Thymus (tissue), 11 donors: Measurements from ENCODE around the gene GPHN. TPM values are rescaled to one million over a fixed set of nuclear protein-coding genes. Genes with fewer than 3 reads are reported as not detected.

ENCODE experiments used
- DNase-seq, 9 donors: peaks; one replicate each; pipeline ENCODE4 v3.0.0-alpha.2; 2013; ENCODE audit warnings: low spot score in 9 of 9, low read depth in 6 of 9, missing footprints in 1 of 9
- H3K27ac ChIP-seq, 2 donors: one replicate each; pipeline ENCODE4 v1.5.1; 2013; ENCODE audit warnings: control low read depth in 1 of 2, low read depth in 1 of 2, low read length in 1 of 2, mild to moderate bottlenecking in 1 of 2, moderate library complexity in 1 of 2
- H3K27me3 ChIP-seq, 2 donors: one replicate each; pipeline ENCODE4 v1.5.1; 2013; ENCODE audit warnings: low read length in 1 of 2; ENCODE audit not compliant: control insufficient read depth in 2 of 2, insufficient read depth in 1 of 2
- H3K36me3 ChIP-seq, 2 donors: one replicate each; pipeline ENCODE4 v1.5.1; 2013; ENCODE audit warnings: low read length in 1 of 2, mild to moderate bottlenecking in 1 of 2, moderate library complexity in 1 of 2; ENCODE audit not compliant: control insufficient read depth in 2 of 2, insufficient read depth in 2 of 2
- H3K4me1 ChIP-seq, 2 donors: one replicate each; pipeline ENCODE4 v1.5.1; 2013; ENCODE audit warnings: low read length in 2 of 2; ENCODE audit not compliant: control insufficient read depth in 2 of 2, insufficient read depth in 2 of 2
- H3K4me3 ChIP-seq, 2 donors: one replicate each; pipeline ENCODE4 v1.5.1; 2013; ENCODE audit warnings: low read length in 2 of 2, control low read depth in 1 of 2, mild to moderate bottlenecking in 1 of 2
- H3K9me3 ChIP-seq, 2 donors: one replicate each; pipeline ENCODE4 v1.5.1; 2013; ENCODE audit warnings: low read length in 1 of 2, mild to moderate bottlenecking in 1 of 2; ENCODE audit not compliant: control insufficient read depth in 2 of 2, insufficient read depth in 1 of 2
- WGBS: extraction: QIAGEN DNeasy Blood & Tissue Kit; methylation state at CpG from one replicate; pipeline ENCODE4 v1.1.7; 2013; 5-methylcytosine and 5-hydroxymethylcytosine counted together
- polyA plus RNA-seq: library from polyadenylated mRNA; stranded (reverse); fragments of 200-250 nt; gene quantifications from one replicate; pipeline ENCODE4 v1.2.3, GENCODE V29; 2013
- total RNA-seq: library from RNA; stranded (reverse); fragments of 120-200 nt; gene quantifications from one replicate; pipeline ENCODE4 v1.2.4, GENCODE V29; 2013
- donor health status: healthy.

Gene GPHN
- total and polyA plus RNA-seq, 2 donors: 11.6 to 28.4 TPM

DNA sequence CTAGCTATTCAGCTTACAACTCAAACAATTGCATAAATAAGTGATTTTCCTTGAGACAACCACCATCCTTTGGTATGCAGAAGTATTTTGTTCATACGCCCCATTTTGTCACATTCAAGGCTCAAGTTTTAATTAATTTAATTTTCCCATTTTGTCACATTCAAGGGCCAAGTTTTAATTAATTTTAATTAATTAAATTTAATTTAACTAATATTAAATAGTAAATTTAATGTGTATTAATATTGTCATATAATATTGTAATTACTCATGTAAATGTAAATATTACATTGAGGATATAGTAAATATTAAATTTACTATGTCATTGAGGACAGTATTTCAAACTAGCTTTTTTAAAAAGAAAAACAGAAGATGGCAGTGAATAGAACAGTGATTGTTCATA, 464.5 kb downstream of the GPHN start:
- Histone ChIP-seq H3K27ac (no peak overlapping the region), H3K4me3 (no peak overlapping the region), H3K27me3 (no peaks in the 10 kb centered on the region), H3K9me3 (no peaks in the 10 kb centered on the region), H3K36me3 (no peaks in the 10 kb centered on the region), H3K4me1 (no peaks in the 10 kb centered on the region)
- WGBS: 97% methylated on average over 1 of the region's 1 CpG
- DNase-seq: no peak

- no peak overlapping the region for H3K27ac ChIP-seq
- DNase-seq: no peak
- H3K4me1 ChIP-seq: no peaks in the 10 kb centered on the region
These were observed 466.6 kb downstream of the GPHN start for GRCh38 chr14:66974397-66975025.

DNA sequence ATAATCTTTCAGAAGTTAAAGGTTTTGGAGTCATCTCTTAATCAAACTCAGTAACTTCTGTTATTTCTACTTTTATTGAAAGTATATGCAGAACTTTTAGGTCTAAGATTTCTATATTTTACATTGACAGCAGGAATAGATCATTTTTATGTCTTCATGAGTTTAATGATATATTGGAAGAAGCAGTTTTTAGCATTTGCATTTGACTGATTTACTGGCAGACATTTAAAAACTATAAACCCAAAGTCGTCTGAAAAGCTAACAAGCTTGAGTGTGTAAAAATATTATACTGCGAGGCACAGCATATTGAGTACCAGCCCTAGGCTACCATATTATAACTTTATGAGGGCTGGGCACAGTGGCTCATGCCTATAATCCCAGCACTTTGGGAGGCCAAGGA, 467.3 kb downstream of the GPHN start:
- H3K27me3 ChIP-seq: no peaks in the 10 kb centered on the region
- H3K27ac ChIP-seq: no peak overlapping the region
- DNase-seq: no peak
- H3K4me1 ChIP-seq: no peaks in the 10 kb centered on the region
- H3K9me3 ChIP-seq: no peaks in the 10 kb centered on the region
- no peaks in the 10 kb centered on the region for H3K36me3 ChIP-seq
- no peak overlapping the region for H3K4me3 ChIP-seq
- WGBS: 97% methylated on average over 2 of the region's 2 CpGs

More at GRCh38 chr14:66974397-66975025, 466.6 kb downstream of the GPHN start:
- no peaks in the 10 kb centered on the region for H3K27me3 ChIP-seq
- H3K36me3 ChIP-seq: no peaks in the 10 kb centered on the region
- H3K9me3 ChIP-seq: no peaks in the 10 kb centered on the region
- no peak overlapping the region for H3K4me3 ChIP-seq

GRCh38 chr14:66979101-66979974, 471.4 kb downstream of the GPHN start:
- H3K4me3 ChIP-seq: no peak overlapping the region
- H3K27ac ChIP-seq: no peak overlapping the region
- no peaks in the 10 kb centered on the region for H3K36me3 ChIP-seq
- H3K4me1 ChIP-seq: no peaks in the 10 kb centered on the region
- H3K9me3 ChIP-seq: no peaks in the 10 kb centered on the region
- H3K27me3 ChIP-seq: no peaks in the 10 kb centered on the region
- 96% methylated on average over 3 of the region's 3 CpGs for WGBS
- DNase-seq: no peak

- Histone ChIP-seq H3K4me1 (no peaks in the 10 kb centered on the region), H3K27me3 (no peaks in the 10 kb centered on the region), H3K36me3 (no peaks in the 10 kb centered on the region), H3K27ac (no peak overlapping the region), H3K4me3 (no peak overlapping the region), H3K9me3 (no peaks in the 10 kb centered on the region)
- DNase-seq: no peak
These were observed 474.3 kb downstream of the GPHN start for GRCh38 chr14:66982247-66982646.

GRCh38 chr14:66992776-66993175, 484.8 kb downstream of the GPHN start:
- Histone ChIP-seq H3K4me3 (no peak overlapping the region), H3K4me1 (no peaks in the 10 kb centered on the region), H3K27me3 (no peaks in the 10 kb centered on the region), H3K27ac (no peak overlapping the region), H3K36me3 (no peaks in the 10 kb centered on the region), H3K9me3 (no peaks in the 10 kb centered on the region)
- WGBS: over 99% methylated on average over 2 of the region's 2 CpGs
- DNase-seq: no peak

GRCh38 chr14:66993512-66993911, 485.6 kb downstream of the GPHN start:
- Histone ChIP-seq H3K9me3 (no peaks in the 10 kb centered on the region), H3K36me3 (no peaks in the 10 kb centered on the region), H3K4me1 (no peaks in the 10 kb centered on the region), H3K4me3 (no peak overlapping the region), H3K27me3 (no peaks in the 10 kb centered on the region), H3K27ac (no peak overlapping the region)
- WGBS: 95% methylated on average over 1 of the region's 1 CpG
- DNase-seq: no peak

DNA sequence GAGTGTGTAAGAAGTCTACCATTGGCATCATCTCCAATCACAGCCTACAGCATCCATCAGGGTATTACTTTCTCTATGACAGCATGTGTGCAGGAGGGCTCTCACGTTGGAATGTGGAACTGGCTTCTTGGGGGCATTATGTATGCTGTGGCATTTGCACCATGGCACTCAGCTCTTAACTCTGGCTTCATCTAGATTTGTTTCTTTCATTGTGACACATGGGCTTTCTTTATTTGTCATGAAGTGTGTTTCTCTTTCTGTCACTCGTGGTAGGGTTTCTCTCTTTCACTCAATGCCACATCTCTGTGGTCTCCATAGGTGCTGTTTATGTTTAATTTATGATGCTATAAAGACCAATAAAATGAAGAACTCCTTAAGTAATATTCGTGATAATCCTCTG, 490.1 kb downstream of the GPHN start:
- Histone ChIP-seq H3K4me1 (no peaks in the 10 kb centered on the region), H3K27ac (no peak overlapping the region), H3K27me3 (no peaks in the 10 kb centered on the region), H3K36me3 (no peaks in the 10 kb centered on the region), H3K4me3 (no peak overlapping the region), H3K9me3 (no peaks in the 10 kb centered on the region)
- no peak for DNase-seq
- WGBS: 95% methylated on average over 3 of the region's 3 CpGs

DNA sequence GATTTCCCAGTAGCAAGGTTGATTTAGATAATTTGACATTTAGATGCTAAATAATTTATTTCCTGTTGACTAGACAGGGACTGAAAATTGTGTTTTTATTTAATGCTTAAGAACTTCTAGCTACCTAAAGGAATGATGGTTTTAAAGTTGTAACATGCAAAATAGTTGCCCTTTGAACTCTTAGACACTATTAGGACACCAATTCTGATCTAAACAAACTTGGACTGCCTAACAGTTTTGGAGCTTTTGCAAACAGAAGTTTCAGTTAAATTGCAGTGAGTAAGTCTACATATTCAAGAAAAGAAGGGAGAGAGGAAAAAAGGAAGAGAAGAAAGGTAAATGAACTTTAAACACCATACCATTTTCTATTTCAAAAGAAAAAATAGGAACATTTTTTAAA, 492.0 kb downstream of the GPHN start:
- no peaks in the 10 kb centered on the region for H3K36me3 ChIP-seq
- H3K27ac ChIP-seq: no peak overlapping the region
- no peak for DNase-seq
- H3K4me1 ChIP-seq: no peaks in the 10 kb centered on the region
- no peaks in the 10 kb centered on the region for H3K9me3 ChIP-seq
- no peak overlapping the region for H3K4me3 ChIP-seq
- no peaks in the 10 kb centered on the region for H3K27me3 ChIP-seq
